ENCODE data around the gene IL4R. TPM values are rescaled to one million over a fixed set of nuclear protein-coding genes. Genes with fewer than 3 reads are reported as not detected.

IL4R gene
- total and polyA plus RNA-seq, 2 of the 13 experiments (the other 11 are each of a cell fraction or from before 2014, with no cell fraction given) = 15.9 to 49.6 TPM

DNA sequence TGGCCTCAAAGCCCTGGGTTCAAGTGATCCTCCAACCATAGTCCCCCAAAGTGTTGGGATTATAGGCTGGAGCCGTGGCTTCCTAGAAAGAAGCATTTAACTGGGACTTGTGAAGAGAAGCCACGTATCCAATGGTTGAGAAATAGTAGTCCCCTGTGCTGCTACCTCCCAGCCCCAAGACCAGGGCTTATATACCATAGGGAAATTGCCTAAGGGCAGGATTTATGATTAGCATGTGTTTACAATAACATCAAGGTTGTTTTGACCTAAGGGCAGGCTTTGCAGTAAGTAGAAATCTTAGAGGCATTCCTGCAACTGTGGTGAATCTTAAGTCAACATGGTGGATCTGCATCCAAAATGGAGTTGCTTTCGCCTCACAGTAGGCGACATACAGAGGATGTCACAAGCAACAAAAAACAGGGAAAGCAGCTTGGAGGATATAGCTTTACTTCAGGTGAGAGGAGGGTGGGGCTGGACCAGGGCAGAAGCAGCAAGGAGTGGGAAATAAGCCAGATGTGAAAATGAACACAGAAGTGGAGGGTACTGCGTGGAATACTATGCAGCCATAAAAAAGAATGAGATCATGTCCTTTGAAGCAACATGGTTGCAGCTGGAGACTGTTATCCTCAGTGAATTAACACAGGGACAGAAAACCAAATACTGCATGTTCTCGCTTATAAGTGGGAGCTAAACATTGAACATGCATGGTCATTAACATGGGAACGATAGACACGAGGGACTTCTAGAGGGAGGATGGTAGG lies 26.5 kb upstream of the IL4R start (continued):
- no peak for TF ChIP-seq NRL (CRISPR knock-in tag; IDR thresholded peaks at IDR 0.05; ENCODE audit: borderline replicate concordance)
- TF ChIP-seq ZNF34 (CRISPR knock-in tag; IDR thresholded peaks at IDR 0.05; ENCODE audit: borderline replicate concordance) = no peak

DNA sequence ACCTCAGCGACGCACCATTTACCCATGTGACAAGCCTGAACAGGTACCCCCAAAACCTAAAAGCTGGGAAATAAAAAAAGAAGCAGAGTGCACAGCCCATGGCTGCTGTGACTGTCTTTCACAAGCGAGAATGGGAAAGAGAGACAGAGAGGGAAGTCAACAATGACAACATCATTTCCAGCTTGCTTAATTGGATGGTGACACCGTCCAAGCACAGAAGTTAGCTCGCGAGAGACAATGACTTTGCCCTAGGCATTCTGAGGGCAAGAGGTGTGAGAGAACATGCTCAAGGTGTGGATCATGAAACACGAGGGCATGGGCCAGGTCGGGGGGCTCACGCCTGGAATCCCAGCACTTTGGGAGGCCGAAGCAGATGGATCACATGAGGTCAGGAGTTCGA lies 25.9 kb upstream of the IL4R start:
- in situ Hi-C loops (cut with HindIII; ENCODE audit: extremely low pct_ligation_motif_present, low pct_unique_long_range_greater_than_20kb) = no loop called here
- DNase-seq (ENCODE audit: low spot score) (no peak), FAIRE-seq (no peak), ATAC-seq (no peak)
- H4K20me1 ChIP-seq (ENCODE audit: insufficient read depth, low read length) = no peaks in the 10 kb centered on the region
- CTCF ChIA-PET (ENCODE audit: low intra/inter-chr PET ratio, low total read pairs) = no interaction called here
- BruUV-seq (replicated peaks) = no TSS peak
- H3K27me3 ChIP-seq (ENCODE audit: control insufficient read depth in 1 of 2, insufficient read depth in 2 of 2, low read length in 2 of 2) = peaks cover 0 to 7% of the 10 kb centered on the region in 2 experiments; a peak in 1 of 5 replicates
- TF ChIP-seq CHD4 (IDR thresholded peaks at IDR 0.05; ENCODE audit: borderline replicate concordance, low read length) (no peak), EED (CRISPR knock-in tag; IDR thresholded peaks at IDR 0.05) (no peak), TFAP4 (IDR thresholded peaks at IDR 0.05; ENCODE audit: borderline replicate concordance, low read depth) (no peak), SCMH1 (CRISPR knock-in tag; IDR thresholded peaks at IDR 0.05; ENCODE audit: borderline replicate concordance) (no peak), PCBP1 (IDR thresholded peaks at IDR 0.05; ENCODE audit: borderline replicate concordance, low read depth, low read length) (no peak), NR1H2 (CRISPR knock-in tag; IDR thresholded peaks at IDR 0.05; ENCODE audit: borderline replicate concordance, low read depth) (no peak), MXI1 (IDR thresholded peaks at IDR 0.05; ENCODE audit: borderline replicate concordance, low read depth, low read length) (no peak), ZSCAN21 (CRISPR knock-in tag; IDR thresholded peaks at IDR 0.05; ENCODE audit: borderline replicate concordance) (no peak), ZNF770 (CRISPR knock-in tag; IDR thresholded peaks at IDR 0.05) (no peak), TMF1 (CRISPR knock-in tag; IDR thresholded peaks at IDR 0.05; ENCODE audit: low read depth) (no peak), ZNF468 (CRISPR knock-in tag; IDR thresholded peaks at IDR 0.05) (no peak), ZSCAN30 (CRISPR knock-in tag; IDR thresholded peaks at IDR 0.05) (no peak), GZF1 (CRISPR knock-in tag; IDR thresholded peaks at IDR 0.05) (no peak), ZNF83 (CRISPR knock-in tag; IDR thresholded peaks at IDR 0.05; ENCODE audit: borderline replicate concordance) (no peak), HOXA7 (CRISPR knock-in tag; IDR thresholded peaks at IDR 0.05) (no peak), ZBTB39 (CRISPR knock-in tag; IDR thresholded peaks at IDR 0.05) (no peak)
- POLR2A ChIA-PET = interaction anchor here (1.3 kb wide), 1 partner anchor 20 kb away, joined by 4 read pairs; the partner anchor contains the start of gene NSMCE1
- no peak overlapping the region for H3K27ac ChIP-seq (ENCODE audit: extremely low read length, insufficient read depth, low read length)
- intact Hi-C loops (cut with micrococcal nuclease; ENCODE audit: unreplicated experiment) = no loop called here
- H2AFZ ChIP-seq (ENCODE audit: low read length) = no peak overlapping the region
- H3K4me1 ChIP-seq (ENCODE audit: insufficient read depth, low read length) = peaks cover 40% of the 10 kb centered on the region
- 55% methylated on average over 11 of the region's 11 CpGs for WGBS (ENCODE audit: low lambda C conversion rate)
- no peak overlapping the region for H3K4me2 ChIP-seq (ENCODE audit: low read depth, low read length)
- H3K4me3 ChIP-seq (replicated peaks in 1 of 3; ENCODE audit: insufficient read depth in 1 of 3, low read depth in 2 of 3, low read length in 3 of 3) = no peak overlapping the region
- H3K36me3 ChIP-seq (replicated peaks in 1 of 2; ENCODE audit: control insufficient read depth in 1 of 2, insufficient read depth in 2 of 2, low read length in 2 of 2) = no peaks in the 10 kb centered on the region
- no peak overlapping the region for H3K9ac ChIP-seq (ENCODE audit: insufficient read depth, low read depth, low read length)
- H3K9me3 ChIP-seq (ENCODE audit: low read length) = no peaks in the 10 kb centered on the region
- no peaks in the 10 kb centered on the region for H3K79me2 ChIP-seq (ENCODE audit: insufficient read depth, low read length)

All from HepG2 (cell line).